Measurements from ENCODE around the gene IQCM. TPM values are rescaled to one million over a fixed set of nuclear protein-coding genes. Genes with fewer than 3 reads are reported as not detected.

The IQCM gene
- total and polyA plus RNA-seq, 12 donors = not detected

GRCh38 chr4:149321438-149321837 is 494.2 kb downstream of the IQCM start:
- intact Hi-C loops (cut with DNase I) = no loop called here
- no peak for DNase-seq
- no peaks in the 10 kb centered on the region for H3K27me3 ChIP-seq
- H3K4me1 ChIP-seq = no peaks in the 10 kb centered on the region
- 53 to 57% methylated on average over 1 of the region's 1 CpG for WGBS, 2 donors
- H3K27ac ChIP-seq = no peak overlapping the region
- peaks cover 0 to 48% (median 5%) of the 10 kb centered on the region in 11 donors for H3K9me3 ChIP-seq
- ATAC-seq = no peak
- H3K4me3 ChIP-seq = no peak overlapping the region
- no peaks in the 10 kb centered on the region for H3K36me3 ChIP-seq
- TF ChIP-seq CTCF (IDR thresholded peaks at IDR 0.05) = no peak

- WGBS, 2 donors = 66 to 75% methylated on average over 4 of the region's 4 CpGs
- ATAC-seq (no peak), DNase-seq (no peak)
These were observed 504.6 kb downstream of the IQCM start for GRCh38 chr4:149311076-149311475.

GRCh38 chr4:149306537-149306936 is 509.1 kb downstream of the IQCM start:
- Histone ChIP-seq H3K4me3 (no peak overlapping the region), H3K4me1 (no peaks in the 10 kb centered on the region), H3K27me3 (no peaks in the 10 kb centered on the region), H3K9me3 (peaks cover 0 to 5% (median 0%) of the 10 kb centered on the region in 11 donors), H3K36me3 (no peaks in the 10 kb centered on the region), H3K27ac (no peak overlapping the region)
- ATAC-seq = no peak
- intact Hi-C loops (cut with DNase I) = no loop called here
- TF ChIP-seq CTCF (IDR thresholded peaks at IDR 0.05) = no peak
- DNase-seq = no peak

More at GRCh38 chr4:149311076-149311475, 504.6 kb downstream of the IQCM start:
- no peak overlapping the region for H3K27ac ChIP-seq
- H3K9me3 ChIP-seq = no peaks in the 10 kb centered on the region
- H3K36me3 ChIP-seq = no peaks in the 10 kb centered on the region
- intact Hi-C loops (cut with DNase I) = no loop called here
- no peak overlapping the region for H3K4me3 ChIP-seq
- TF ChIP-seq CTCF (IDR thresholded peaks at IDR 0.05) = no peak
- H3K4me1 ChIP-seq = no peaks in the 10 kb centered on the region
- no peaks in the 10 kb centered on the region for H3K27me3 ChIP-seq
